WTC11 (cell line): ENCODE data around the gene CSAG2.

Experiments
- ARID4B ChIP-seq: sonication (generic); formaldehyde crosslinking; IDR thresholded peaks from 2 replicates; pipeline ENCODE4 v1.8.0; 2023; ENCODE audit warnings: missing genetic modification reagents, mild to moderate bottlenecking, borderline replicate concordance
- ATF6 ChIP-seq: sonication (generic); formaldehyde crosslinking; IDR thresholded peaks from 2 replicates; pipeline ENCODE4 v1.8.1; 2023; ENCODE audit warnings: mild to moderate bottlenecking, missing genetic modification reagents
- CTCF ChIP-seq: fragments of 200-600 bp; IDR thresholded peaks from 2 replicates; pipeline ENCODE4 v1.8.0; 2022; ENCODE audit warnings: antibody characterized with exemption
- ELF4 ChIP-seq: sonication (generic); formaldehyde crosslinking; IDR thresholded peaks from 2 replicates; pipeline ENCODE4 v1.8.1; 2022; ENCODE audit warnings: low read depth, mild to moderate bottlenecking, moderate library complexity, missing genetic modification reagents
- ESRRA ChIP-seq: sonication (generic); formaldehyde crosslinking; IDR thresholded peaks from 2 replicates; pipeline ENCODE4 v1.8.1; 2022; ENCODE audit warnings: mild to moderate bottlenecking, missing genetic modification reagents, borderline replicate concordance
- FOXJ3 ChIP-seq: sonication (generic); formaldehyde crosslinking; IDR thresholded peaks from 2 replicates; pipeline ENCODE4 v1.9.0; 2021; ENCODE audit warnings: missing genetic modification reagents, mild to moderate bottlenecking, borderline replicate concordance
- FOXP1 ChIP-seq: sonication (generic); formaldehyde crosslinking; IDR thresholded peaks from 2 replicates; pipeline ENCODE4 v1.8.0; 2022; ENCODE audit warnings: missing genetic modification reagents, mild to moderate bottlenecking, moderate library complexity, borderline replicate concordance
- NFYB ChIP-seq: sonication (generic); formaldehyde crosslinking; conservative IDR thresholded peaks from 2 replicates; pipeline ENCODE4 v1.8.0; 2022; ENCODE audit warnings: low read depth, missing genetic modification reagents
- USF2 ChIP-seq: sonication (generic); formaldehyde crosslinking; IDR thresholded peaks from 2 replicates; pipeline ENCODE4 v1.8.1; 2023; ENCODE audit warnings: mild to moderate bottlenecking, missing genetic modification reagents, moderate library complexity
- ZNF671 ChIP-seq: fragments of 250-450 bp; sonication (Bioruptor Pico); IDR thresholded peaks from 2 replicates; pipeline ENCODE4 v1.8.0; 2021; ENCODE audit warnings: mild to moderate bottlenecking

- TF ChIP-seq CTCF = no peak
- TF ChIP-seq FOXP1 (CRISPR knock-in tag) = no peak
- TF ChIP-seq ESRRA = no peak
- no peak for TF ChIP-seq USF2 (CRISPR knock-in tag)
- no peak for TF ChIP-seq ATF6 (CRISPR knock-in tag)
- no peak for TF ChIP-seq ELF4 (CRISPR knock-in tag)
- TF ChIP-seq FOXJ3 (CRISPR knock-in tag) = no peak
- TF ChIP-seq NFYB (CRISPR knock-in tag) = no peak
- no peak for TF ChIP-seq ZNF671
- TF ChIP-seq ARID4B = no peak
Observed at GRCh38 chrX:152735860-152736511, 26.9 kb upstream of the CSAG2 start.
